ENCODE measurements around the gene GAREM2. TPM values are rescaled to one million over a fixed set of nuclear protein-coding genes. Genes with fewer than 3 reads are reported as not detected.
A peak's percentile ranks its signal among the peaks of the same experiment; 100 is the strongest.

GAREM2 gene
- total and polyA plus RNA-seq, 4 donors: 0.08 to 0.28 (median 0.16) TPM

- Histone ChIP-seq H3K4me3 (ENCODE audit: low read depth in 1 of 3, low read length in 3 of 3) (peak overlapping the region in 1 of 3 donors; percentile 46), H3K36me3 (ENCODE audit: control insufficient read depth in 4 of 4, insufficient read depth in 3 of 4, low read depth in 1 of 4, low read length in 3 of 4) (no peaks in the 10 kb centered on the region), H3K27me3 (ENCODE audit: control insufficient read depth in 4 of 4, insufficient read depth in 4 of 4, low read length in 3 of 4) (peaks cover 0 to 6% (median 0%) of the 10 kb centered on the region in 4 donors), H3K9ac (ENCODE audit: low read depth in 1 of 2, low read length in 2 of 2) (no peak overlapping the region), H3K4me1 (ENCODE audit: control insufficient read depth in 4 of 4, insufficient read depth in 4 of 4, low read length in 3 of 4) (peaks cover 0 to 8% (median 4%) of the 10 kb centered on the region in 4 donors), H3K9me3 (ENCODE audit: control insufficient read depth in 4 of 4, low read length in 3 of 4) (no peaks in the 10 kb centered on the region), H3K27ac (ENCODE audit: low read depth in 1 of 2, low read length in 2 of 2) (no peak overlapping the region)
- no peak for TF ChIP-seq NR2F2 (IDR thresholded peaks at IDR 0.05)
- no peak for TF ChIP-seq GABPA (IDR thresholded peaks at IDR 0.05 in 1 of 2, conservative IDR thresholded peaks at IDR 0.05 in 1 of 2)
- TF ChIP-seq JUND (IDR thresholded peaks at IDR 0.05): no peak
- no peak for TF ChIP-seq FOXA2 (IDR thresholded peaks at IDR 0.05)
- TF ChIP-seq, protein P1, sequence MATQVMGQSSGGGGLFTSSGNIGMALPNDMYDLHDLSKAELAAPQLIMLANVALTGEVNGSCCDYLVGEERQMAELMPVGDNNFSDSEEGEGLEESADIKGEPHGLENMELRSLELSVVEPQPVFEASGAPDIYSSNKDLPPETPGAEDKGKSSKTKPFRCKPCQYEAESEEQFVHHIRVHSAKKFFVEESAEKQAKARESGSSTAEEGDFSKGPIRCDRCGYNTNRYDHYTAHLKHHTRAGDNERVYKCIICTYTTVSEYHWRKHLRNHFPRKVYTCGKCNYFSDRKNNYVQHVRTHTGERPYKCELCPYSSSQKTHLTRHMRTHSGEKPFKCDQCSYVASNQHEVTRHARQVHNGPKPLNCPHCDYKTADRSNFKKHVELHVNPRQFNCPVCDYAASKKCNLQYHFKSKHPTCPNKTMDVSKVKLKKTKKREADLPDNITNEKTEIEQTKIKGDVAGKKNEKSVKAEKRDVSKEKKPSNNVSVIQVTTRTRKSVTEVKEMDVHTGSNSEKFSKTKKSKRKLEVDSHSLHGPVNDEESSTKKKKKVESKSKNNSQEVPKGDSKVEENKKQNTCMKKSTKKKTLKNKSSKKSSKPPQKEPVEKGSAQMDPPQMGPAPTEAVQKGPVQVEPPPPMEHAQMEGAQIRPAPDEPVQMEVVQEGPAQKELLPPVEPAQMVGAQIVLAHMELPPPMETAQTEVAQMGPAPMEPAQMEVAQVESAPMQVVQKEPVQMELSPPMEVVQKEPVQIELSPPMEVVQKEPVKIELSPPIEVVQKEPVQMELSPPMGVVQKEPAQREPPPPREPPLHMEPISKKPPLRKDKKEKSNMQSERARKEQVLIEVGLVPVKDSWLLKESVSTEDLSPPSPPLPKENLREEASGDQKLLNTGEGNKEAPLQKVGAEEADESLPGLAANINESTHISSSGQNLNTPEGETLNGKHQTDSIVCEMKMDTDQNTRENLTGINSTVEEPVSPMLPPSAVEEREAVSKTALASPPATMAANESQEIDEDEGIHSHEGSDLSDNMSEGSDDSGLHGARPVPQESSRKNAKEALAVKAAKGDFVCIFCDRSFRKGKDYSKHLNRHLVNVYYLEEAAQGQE (IDR thresholded peaks at IDR 0.05): no peak
- TF ChIP-seq, protein P2, sequence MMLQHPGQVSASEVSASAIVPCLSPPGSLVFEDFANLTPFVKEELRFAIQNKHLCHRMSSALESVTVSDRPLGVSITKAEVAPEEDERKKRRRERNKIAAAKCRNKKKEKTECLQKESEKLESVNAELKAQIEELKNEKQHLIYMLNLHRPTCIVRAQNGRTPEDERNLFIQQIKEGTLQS (IDR thresholded peaks at IDR 0.05): no peak
- TF ChIP-seq ZBTB33 (IDR thresholded peaks at IDR 0.05): no peak
- TF ChIP-seq SP1 (IDR thresholded peaks at IDR 0.05): no peak
- TF ChIP-seq CTCF (IDR thresholded peaks at IDR 0.05; ENCODE audit: low read depth, low read length, missing input control): no peak
- TF ChIP-seq FOXA1 (IDR thresholded peaks at IDR 0.05): no peak
- no peak for TF ChIP-seq TAF1 (conservative IDR thresholded peaks at IDR 0.05)
- no peak for TF ChIP-seq EGR1 (IDR thresholded peaks at IDR 0.05; ENCODE audit: low read depth in 2 of 2)
- no peak for TF ChIP-seq HNF4G (IDR thresholded peaks at IDR 0.05)
- TF ChIP-seq YY1 (IDR thresholded peaks at IDR 0.05): no peak
- no peak for TF ChIP-seq HNF4A (conservative IDR thresholded peaks at IDR 0.05)
- TF ChIP-seq RAD21 (IDR thresholded peaks at IDR 0.05): no peak
- no peak for TF ChIP-seq RXRA (IDR thresholded peaks at IDR 0.05)
- no peak for TF ChIP-seq MAX (IDR thresholded peaks at IDR 0.05)
- DNase-seq (ENCODE audit: low spot score): no peak
- WGBS: 24% methylated on average over 56 of the region's 56 CpGs
Observed at GRCh38 chr2:26172189-26172870, 558 bp upstream of the GAREM2 start.
